NCI-H345 treated with DMSO at 0.1 percent for 48 hours (cell line): ENCODE measurements around the gene GAGE10.
"Not testable (repeated sequence)": the region's sequence is repeated elsewhere in the genome, so short reads cannot be mapped to it uniquely, and the experiment has no call there.

Source experiments
- DNase-seq: peaks from one replicate; lab custom pipeline; 2025; ENCODE audit not compliant: unreplicated experiment; lab: John Stamatoyannopoulos, UW

The GAGE10 gene

GRCh38 chrX:49276207-49276606 is 27.2 kb upstream of the GAGE10 start:
- no peak for DNase-seq

GRCh38 chrX:49276671-49277534 is 26.5 kb upstream of the GAGE10 start:
- no peak for DNase-seq

- no peak for DNase-seq
These were observed 26.0 kb upstream of the GAGE10 start for GRCh38 chrX:49277535-49277830.

- DNase-seq: no peak
These were observed 25.4 kb upstream of the GAGE10 start for GRCh38 chrX:49278081-49278480.

- DNase-seq: no peak
These were observed 20.8 kb upstream of the GAGE10 start for GRCh38 chrX:49282647-49283011.

- no peak for DNase-seq
These were observed 19.2 kb upstream of the GAGE10 start for GRCh38 chrX:49284212-49284611.

- DNase-seq: no peak
These were observed 17.3 kb upstream of the GAGE10 start for GRCh38 chrX:49286136-49286535.

- no peak for DNase-seq
These were observed 16.9 kb upstream of the GAGE10 start for GRCh38 chrX:49286581-49286980.

GRCh38 chrX:49287665-49288064 is 15.8 kb upstream of the GAGE10 start:
- DNase-seq: no peak

- DNase-seq: no peak
These were observed 13.2 kb upstream of the GAGE10 start for GRCh38 chrX:49290215-49290614.

- DNase-seq: no peak
These were observed 11.7 kb upstream of the GAGE10 start for GRCh38 chrX:49291615-49292337.

GRCh38 chrX:49292400-49293362 is 10.8 kb upstream of the GAGE10 start:
- DNase-seq: no peak

- DNase-seq: not testable (repeated sequence)
These were observed 4.2 kb upstream of the GAGE10 start for GRCh38 chrX:49299293-49299692.

- no peak for DNase-seq
These were observed 2.7 kb upstream of the GAGE10 start for GRCh38 chrX:49300703-49301102.

- not testable (repeated sequence) for DNase-seq
These were observed 4.3 kb downstream of the GAGE10 start for GRCh38 chrX:49307775-49308174.

GRCh38 chrX:49308604-49309269 is 5.3 kb downstream of the GAGE10 start:
- no peak for DNase-seq

- no peak for DNase-seq
These were observed 6.0 kb downstream of the GAGE10 start for GRCh38 chrX:49309401-49309981.

GRCh38 chrX:49310371-49310770 is 6.9 kb downstream of the GAGE10 start:
- DNase-seq: no peak

- DNase-seq: no peak
These were observed 8.7 kb downstream of the GAGE10 start for GRCh38 chrX:49312176-49312575.

- no peak for DNase-seq
These were observed 12.6 kb downstream of the GAGE10 start for GRCh38 chrX:49316085-49316484.

- not testable (repeated sequence) for DNase-seq
These were observed 18.3 kb downstream of the GAGE10 start, which contains the start of gene GAGE12J for GRCh38 chrX:49321737-49322136. TSS of gene GAGE12J (plus strand) at chrX:49322037. CDS start at chrX:49323194, 1,157 bp downstream.
